Panc1 (cell line): ENCODE measurements around the gene SUCO. TPM values are rescaled to one million over a fixed set of nuclear protein-coding genes. Genes with fewer than 3 reads are reported as not detected.

Experiments
- ATAC-seq: fragments of 200-7000 bp; cut with Tn5 transposase; 2 replicates; pipeline ENCODE4 v1.9.1; 2020; ENCODE audit warnings: mild to moderate bottlenecking, moderate library complexity
- BruUV-seq: library from RNA; stranded (reverse); fragments of 400-500 nt; replicated peaks from 2 replicates; lab custom pipeline; 2021; lab: Mats Ljungman, UMichigan
- CTCF ChIA-PET: fragments of 300-600 bp; sonication (Branson Sonifier 250); formaldehyde crosslinking; loops from one replicate; lab custom pipeline; 2022; ENCODE audit warnings: antibody characterized with exemption; lab: Charles Lee
- POLR2A ChIA-PET: fragments of 300-600 bp; sonication (Branson Sonifier 250); formaldehyde crosslinking; loops from one replicate; lab custom pipeline; 2022; ENCODE audit warnings: antibody characterized with exemption; lab: Charles Lee
- DNase-seq: peaks from one replicate; pipeline ENCODE4 v3.0.0-alpha.2; 2010; ENCODE audit warnings: low read depth, low spot score
- H3K27ac ChIP-seq: 2 replicates; pipeline ENCODE4 v1.5.1; 2011; ENCODE audit warnings: mild to moderate bottlenecking, low read length, inconsistent platforms
- H3K27me3 ChIP-seq: fragments of 200-500 bp; sonication (Bioruptor generic); 2 replicates; pipeline ENCODE4 v1.6.0; 2014; ENCODE audit warnings: low read length, inconsistent platforms; ENCODE audit not compliant: control insufficient read depth, insufficient read depth
- H3K36me3 ChIP-seq: fragments of 200-500 bp; sonication (Bioruptor generic); 2 replicates; pipeline ENCODE4 v1.5.1; 2014; ENCODE audit warnings: inconsistent platforms, mild to moderate bottlenecking, low read length, moderate library complexity; ENCODE audit not compliant: control insufficient read depth, insufficient read depth
- H3K4me1 ChIP-seq: 2 replicates; pipeline ENCODE4 v1.5.1; 2011; ENCODE audit warnings: inconsistent platforms, mild to moderate bottlenecking, low read length, moderate library complexity; ENCODE audit not compliant: control insufficient read depth, insufficient read depth
- H3K4me3 ChIP-seq, 2 experiments: 2 replicates each; pipeline ENCODE4 v1.5.1; 2011 to 2012; ENCODE audit warnings: low read depth in 2 of 2, low read length in 2 of 2, mild to moderate bottlenecking in 2 of 2, inconsistent platforms in 1 of 2, moderate library complexity in 1 of 2
- H3K9me3 ChIP-seq: fragments of 200-500 bp; sonication (Bioruptor generic); 2 replicates; pipeline ENCODE4 v1.5.1; 2014; ENCODE audit warnings: low read depth, mild to moderate bottlenecking, inconsistent platforms, low read length, moderate library complexity; ENCODE audit not compliant: control insufficient read depth, insufficient read depth
- POLR2AphosphoS5 ChIP-seq: IDR thresholded peaks from 2 replicates; pipeline ENCODE4 v1.6.1; 2012; ENCODE audit warnings: mild to moderate bottlenecking, low read depth, low read length, moderate library complexity
- SIN3A ChIP-seq: IDR thresholded peaks from 2 replicates; pipeline ENCODE4 v1.6.1; 2012; ENCODE audit warnings: low read depth, mild to moderate bottlenecking, low read length, moderate library complexity, borderline replicate concordance; ENCODE audit not compliant: insufficient read depth
- TCF7L2 ChIP-seq: IDR thresholded peaks from 2 replicates; pipeline ENCODE4 v1.6.1; 2011; ENCODE audit warnings: mild to moderate bottlenecking, low read depth, low read length, inconsistent platforms
- in situ Hi-C: cut with HindIII; loops from 2 replicates; pipeline ENCODE4 v1.10.0; 2016; ENCODE audit warnings: low sequenced_read_pairs, low pct_unique_long_range_greater_than_20kb
- intact Hi-C: fragments of 100-400 bp; cut with micrococcal nuclease; formaldehyde crosslinking; loops from one replicate; pipeline ENCODE4 v1.10.0; 2022; ENCODE audit not compliant: unreplicated experiment
- total RNA-seq: library from RNA; stranded (reverse); gene quantifications from one replicate; pipeline ENCODE4 v1.2.1, GENCODE V29; 2021; ENCODE audit not compliant: unreplicated experiment
- TF ChIP-seq, protein P1 (sequence below), 2 experiments: IDR thresholded peaks; 2 replicates each; pipeline ENCODE4 v1.6.1; 2011 to 2012; ENCODE audit warnings: low read depth in 2 of 2, control low read depth in 1 of 2, low read length in 1 of 2, mild to moderate bottlenecking in 1 of 2, moderate library complexity in 1 of 2; ENCODE audit not compliant: insufficient read depth in 1 of 2
- TF ChIP-seq, protein P2 (sequence below): fragments of 450-650 bp; IDR thresholded peaks from 2 replicates; pipeline ENCODE4 v1.5.1; 2017; ENCODE audit warnings: mild to moderate bottlenecking

Gene SUCO
- total RNA-seq, 1 experiment from 2014 or later = 31.3 TPM

DNA sequence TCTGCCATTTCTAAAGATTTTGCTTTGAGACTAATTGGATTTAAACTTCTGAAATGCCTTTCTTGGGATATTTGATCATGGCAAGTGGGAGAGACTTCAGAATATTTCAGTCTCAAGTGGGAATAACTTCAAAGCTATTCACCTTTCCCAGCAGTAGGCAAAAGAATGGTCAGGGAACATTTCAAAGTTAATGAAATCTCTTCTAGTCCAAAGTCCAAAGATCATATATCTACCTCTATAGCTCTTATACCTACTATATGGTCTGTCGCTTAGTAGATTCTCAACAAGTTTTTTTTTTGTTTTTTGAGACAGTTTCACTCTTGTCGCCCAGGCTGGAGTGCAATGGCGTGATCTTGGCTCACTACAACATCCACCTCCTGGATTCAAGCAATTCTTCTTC is 44.6 kb upstream of the SUCO start:
- H3K27ac ChIP-seq = no peak overlapping the region
- no TSS peak for BruUV-seq
- H3K27me3 ChIP-seq = peaks cover 24% of the 10 kb centered on the region
- intact Hi-C loops (no loop called here), in situ Hi-C loops (no loop called here)
- H3K4me1 ChIP-seq = no peaks in the 10 kb centered on the region
- ChIA-PET POLR2A (no interaction called here), CTCF (no interaction called here)
- H3K36me3 ChIP-seq = no peaks in the 10 kb centered on the region; the same call in 1 of the 2 replicates
- TF ChIP-seq, protein P1, sequence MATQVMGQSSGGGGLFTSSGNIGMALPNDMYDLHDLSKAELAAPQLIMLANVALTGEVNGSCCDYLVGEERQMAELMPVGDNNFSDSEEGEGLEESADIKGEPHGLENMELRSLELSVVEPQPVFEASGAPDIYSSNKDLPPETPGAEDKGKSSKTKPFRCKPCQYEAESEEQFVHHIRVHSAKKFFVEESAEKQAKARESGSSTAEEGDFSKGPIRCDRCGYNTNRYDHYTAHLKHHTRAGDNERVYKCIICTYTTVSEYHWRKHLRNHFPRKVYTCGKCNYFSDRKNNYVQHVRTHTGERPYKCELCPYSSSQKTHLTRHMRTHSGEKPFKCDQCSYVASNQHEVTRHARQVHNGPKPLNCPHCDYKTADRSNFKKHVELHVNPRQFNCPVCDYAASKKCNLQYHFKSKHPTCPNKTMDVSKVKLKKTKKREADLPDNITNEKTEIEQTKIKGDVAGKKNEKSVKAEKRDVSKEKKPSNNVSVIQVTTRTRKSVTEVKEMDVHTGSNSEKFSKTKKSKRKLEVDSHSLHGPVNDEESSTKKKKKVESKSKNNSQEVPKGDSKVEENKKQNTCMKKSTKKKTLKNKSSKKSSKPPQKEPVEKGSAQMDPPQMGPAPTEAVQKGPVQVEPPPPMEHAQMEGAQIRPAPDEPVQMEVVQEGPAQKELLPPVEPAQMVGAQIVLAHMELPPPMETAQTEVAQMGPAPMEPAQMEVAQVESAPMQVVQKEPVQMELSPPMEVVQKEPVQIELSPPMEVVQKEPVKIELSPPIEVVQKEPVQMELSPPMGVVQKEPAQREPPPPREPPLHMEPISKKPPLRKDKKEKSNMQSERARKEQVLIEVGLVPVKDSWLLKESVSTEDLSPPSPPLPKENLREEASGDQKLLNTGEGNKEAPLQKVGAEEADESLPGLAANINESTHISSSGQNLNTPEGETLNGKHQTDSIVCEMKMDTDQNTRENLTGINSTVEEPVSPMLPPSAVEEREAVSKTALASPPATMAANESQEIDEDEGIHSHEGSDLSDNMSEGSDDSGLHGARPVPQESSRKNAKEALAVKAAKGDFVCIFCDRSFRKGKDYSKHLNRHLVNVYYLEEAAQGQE (IDR thresholded peaks at IDR 0.05; ENCODE audit: insufficient read depth in 1 of 2, low read depth in 2 of 2, low read length in 1 of 2) = no peak
- TF ChIP-seq POLR2AphosphoS5 = no peak
- TF ChIP-seq, protein P2, sequence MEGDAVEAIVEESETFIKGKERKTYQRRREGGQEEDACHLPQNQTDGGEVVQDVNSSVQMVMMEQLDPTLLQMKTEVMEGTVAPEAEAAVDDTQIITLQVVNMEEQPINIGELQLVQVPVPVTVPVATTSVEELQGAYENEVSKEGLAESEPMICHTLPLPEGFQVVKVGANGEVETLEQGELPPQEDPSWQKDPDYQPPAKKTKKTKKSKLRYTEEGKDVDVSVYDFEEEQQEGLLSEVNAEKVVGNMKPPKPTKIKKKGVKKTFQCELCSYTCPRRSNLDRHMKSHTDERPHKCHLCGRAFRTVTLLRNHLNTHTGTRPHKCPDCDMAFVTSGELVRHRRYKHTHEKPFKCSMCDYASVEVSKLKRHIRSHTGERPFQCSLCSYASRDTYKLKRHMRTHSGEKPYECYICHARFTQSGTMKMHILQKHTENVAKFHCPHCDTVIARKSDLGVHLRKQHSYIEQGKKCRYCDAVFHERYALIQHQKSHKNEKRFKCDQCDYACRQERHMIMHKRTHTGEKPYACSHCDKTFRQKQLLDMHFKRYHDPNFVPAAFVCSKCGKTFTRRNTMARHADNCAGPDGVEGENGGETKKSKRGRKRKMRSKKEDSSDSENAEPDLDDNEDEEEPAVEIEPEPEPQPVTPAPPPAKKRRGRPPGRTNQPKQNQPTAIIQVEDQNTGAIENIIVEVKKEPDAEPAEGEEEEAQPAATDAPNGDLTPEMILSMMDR = no peak
- no peak for TF ChIP-seq SIN3A
- no peak for TF ChIP-seq TCF7L2
- no peaks in the 10 kb centered on the region for H3K9me3 ChIP-seq
- H3K4me3 ChIP-seq = no peak overlapping the region
- ATAC-seq (no peak), DNase-seq (no peak)

DNA sequence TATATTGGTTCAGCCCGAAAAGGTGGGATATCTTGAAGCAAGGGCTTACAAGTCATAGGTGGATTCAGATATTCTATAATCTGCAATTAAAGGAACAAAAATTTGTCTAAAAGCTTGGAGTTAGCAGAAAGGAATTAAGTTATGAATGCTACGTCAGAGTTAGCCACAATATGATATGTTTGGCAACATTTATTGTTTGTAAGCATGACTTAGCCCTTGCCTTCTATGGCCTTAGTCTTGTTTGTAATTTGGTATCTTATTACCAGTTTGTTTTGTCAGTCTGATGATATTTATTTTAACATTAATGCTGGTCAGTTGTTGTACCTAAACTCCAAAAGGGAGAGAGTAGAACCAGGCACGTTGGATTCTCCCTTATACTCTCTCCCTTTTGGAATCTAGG is 43.1 kb upstream of the SUCO start:
- Histone ChIP-seq H3K4me3 (no peak overlapping the region), H3K9me3 (no peaks in the 10 kb centered on the region), H3K27me3 (peaks cover 19% of the 10 kb centered on the region), H3K4me1 (no peaks in the 10 kb centered on the region), H3K27ac (no peak overlapping the region), H3K36me3 (no peaks in the 10 kb centered on the region; the same call in 1 of the 2 replicates)
- in situ Hi-C loops (no loop called here), intact Hi-C loops (no loop called here)
- no peak for DNase-seq
- POLR2A ChIA-PET = no interaction called here
- CTCF ChIA-PET = no interaction called here
- BruUV-seq = no TSS peak
- ATAC-seq = no peak
- no peak for TF ChIP-seq TCF7L2
- TF ChIP-seq SIN3A = no peak

DNA sequence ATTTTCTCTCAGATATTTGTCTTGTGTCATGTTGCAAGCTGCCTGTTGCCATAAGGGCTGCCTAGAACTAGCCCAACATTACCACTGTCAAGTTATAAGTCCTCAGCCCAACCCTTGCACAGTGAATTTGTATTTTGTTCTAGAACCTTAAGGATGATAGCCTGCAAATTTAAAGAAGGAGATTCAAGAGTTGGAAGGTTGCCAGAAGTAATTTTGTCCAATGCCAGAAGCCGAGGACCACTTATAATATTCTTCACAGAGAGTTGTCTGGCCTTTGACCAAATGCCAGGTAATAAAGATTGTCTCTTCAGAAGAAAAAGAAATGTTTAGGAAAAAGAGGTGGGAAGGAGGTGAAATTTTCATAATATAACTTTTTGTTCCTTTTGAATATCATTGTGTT is 40.5 kb upstream of the SUCO start:
- no peak for DNase-seq
- TF ChIP-seq, protein P1 (IDR thresholded peaks at IDR 0.05; ENCODE audit: insufficient read depth in 1 of 2, low read depth in 2 of 2, low read length in 1 of 2) = no peak
- TF ChIP-seq, protein P2 = no peak
- intact Hi-C loops = no loop called here
- Histone ChIP-seq H3K27me3 (peaks cover 5% of the 10 kb centered on the region; the same call in 1 of the 2 replicates), H3K9me3 (no peaks in the 10 kb centered on the region), H3K4me3 (no peak overlapping the region), H3K36me3 (no peaks in the 10 kb centered on the region), H3K4me1 (no peaks in the 10 kb centered on the region; the same call in 1 of the 2 replicates), H3K27ac (no peak overlapping the region)
- CTCF ChIA-PET = no interaction called here
- BruUV-seq = no TSS peak
- in situ Hi-C loops = no loop called here
- ATAC-seq = no peak
- POLR2A ChIA-PET = no interaction called here
